Fibroblast of skin of left quadriceps (primary cell): ENCODE data around the gene MDM4.
A peak's percentile ranks its signal among the peaks of the same experiment; 100 is the strongest.
"Not testable (repeated sequence)": the region's sequence is repeated elsewhere in the genome, so short reads cannot be mapped to it uniquely, and the experiment has no call there.

Source experiments
- DNase-seq, 2 experiments: peaks; one replicate each; pipeline ENCODE4 v3.0.0-alpha.2; 2013; ENCODE audit warnings: low read depth in 2 of 2

Gene MDM4

DNA sequence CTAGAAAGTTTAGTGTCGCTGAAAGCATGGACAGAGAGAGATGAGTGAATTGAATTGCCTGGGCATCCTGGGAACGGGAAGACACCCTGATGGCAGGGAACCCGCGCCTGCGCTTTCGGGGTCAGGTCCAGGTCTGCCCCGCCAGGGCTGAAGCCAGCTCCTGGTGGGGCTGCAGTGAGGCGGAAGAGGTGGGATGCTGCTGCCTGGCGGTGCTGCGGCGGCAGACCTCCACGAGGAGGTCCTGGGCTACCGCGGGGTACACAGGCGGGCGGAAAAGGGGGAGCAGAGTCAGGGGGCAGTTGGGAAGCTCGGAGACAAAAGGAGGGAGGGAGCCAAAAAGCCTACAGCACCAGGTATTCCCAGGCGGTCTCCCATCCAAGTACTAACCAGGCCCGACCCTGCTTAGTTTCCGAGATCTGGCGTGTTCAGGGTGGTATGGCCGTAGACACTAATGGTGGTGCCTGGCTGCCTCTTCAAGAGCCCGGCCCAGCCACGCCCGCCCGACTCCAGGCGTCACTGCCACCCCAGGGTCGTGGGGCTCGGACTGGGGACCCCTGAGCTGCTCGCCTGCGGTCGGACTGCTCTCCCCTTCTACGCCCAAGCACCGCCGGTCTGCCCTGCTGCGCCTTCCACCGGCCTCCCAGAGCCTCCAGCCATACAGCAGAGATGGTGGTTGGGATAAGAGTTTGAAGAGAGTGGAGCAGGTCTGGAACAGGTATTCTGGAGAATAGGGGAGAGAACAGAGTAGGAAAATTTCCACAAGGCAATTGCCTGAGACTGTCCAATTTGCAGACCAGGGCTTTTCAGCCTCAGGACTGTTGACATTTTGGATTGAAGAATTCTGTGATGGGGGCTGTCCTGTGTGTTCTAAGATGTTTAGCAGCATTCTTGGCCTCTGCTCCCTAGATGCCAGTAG, 46.1 kb downstream of the MDM4 start:
- DNase-seq = no peak

DNA sequence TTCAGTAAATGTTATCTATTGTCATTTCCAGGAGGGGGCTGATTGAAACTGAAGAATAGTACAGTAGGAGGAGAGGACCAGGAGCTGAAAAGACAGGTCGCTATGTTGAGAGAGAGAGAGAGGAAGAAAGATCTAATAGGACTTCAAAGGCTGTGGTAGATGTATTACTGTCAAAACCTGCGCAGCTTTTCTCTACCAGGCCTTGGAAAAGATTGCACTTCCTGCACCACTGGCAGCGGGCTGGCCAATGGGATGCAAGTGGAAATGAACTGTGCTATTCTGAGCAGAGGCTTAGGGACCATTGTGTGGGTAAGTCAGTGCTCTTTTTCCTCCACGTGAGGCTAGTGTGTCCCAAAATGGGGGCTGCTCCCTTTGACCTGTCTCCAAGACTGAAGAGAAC, 47.1 kb downstream of the MDM4 start:
- no peak for DNase-seq

DNA sequence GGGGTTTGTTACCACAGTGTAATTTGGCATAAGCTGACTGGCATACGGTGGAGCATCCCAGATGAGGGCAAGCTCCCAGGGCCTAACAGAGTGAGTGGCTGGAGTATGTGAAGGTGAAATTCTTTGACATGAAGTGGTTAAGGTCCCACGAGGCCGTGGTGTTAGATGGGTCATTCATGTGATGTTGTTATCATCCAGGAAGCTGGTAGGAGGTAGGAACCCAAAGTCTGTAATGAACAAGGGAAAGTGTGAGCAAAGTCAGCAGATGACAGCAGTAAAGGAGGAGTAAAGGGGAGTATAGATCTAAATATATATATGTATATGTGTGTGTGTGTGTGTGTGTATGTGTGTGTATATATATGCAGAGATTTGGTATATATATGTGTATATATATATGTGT, 47.6 kb downstream of the MDM4 start:
- DNase-seq = no peak

DNA sequence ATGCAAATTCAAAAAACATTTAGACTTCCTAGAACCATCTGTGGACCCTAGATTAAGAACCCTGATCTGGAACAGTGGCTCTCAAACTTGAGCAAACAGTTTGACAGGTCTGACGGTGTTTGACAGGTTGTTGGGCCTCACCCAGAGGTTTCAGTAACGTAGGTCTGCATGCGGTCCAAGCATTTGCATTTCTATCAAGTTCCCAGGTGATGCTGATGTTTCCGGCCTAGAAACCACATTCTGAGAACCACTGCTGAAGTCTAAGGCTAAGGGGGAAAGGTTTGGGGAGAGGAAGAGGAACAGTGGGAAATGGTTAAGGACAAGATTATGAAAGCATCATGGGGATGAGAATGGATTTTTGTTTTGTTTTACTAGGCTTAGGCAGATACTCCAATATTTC, 48.6 kb downstream of the MDM4 start:
- DNase-seq = no peak

GRCh38 chr1:204565617-204566582, 49.7 kb downstream of the MDM4 start:
- DNase-seq = peak; percentile 55 to 56

DNA sequence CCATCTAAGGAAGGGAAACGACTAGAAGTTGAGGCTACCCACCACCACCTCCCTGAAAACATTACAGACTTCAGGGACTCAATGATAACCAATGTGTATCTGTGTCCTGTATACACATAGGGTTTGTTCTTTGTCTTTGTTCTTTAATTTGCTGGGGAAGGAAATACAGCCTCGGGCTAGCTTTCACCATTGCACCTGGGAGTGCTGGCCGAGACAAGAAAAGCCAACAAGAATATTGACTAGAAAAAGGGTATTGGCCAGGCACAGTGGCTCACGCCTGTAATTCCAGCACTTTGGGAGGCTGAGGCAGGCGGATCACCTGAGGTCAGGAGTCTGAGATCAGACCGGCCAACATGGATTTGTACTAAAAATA, 50.4 kb downstream of the MDM4 start:
- DNase-seq = no peak

GRCh38 chr1:204567071-204567470, 50.9 kb downstream of the MDM4 start:
- DNase-seq = no peak

DNA sequence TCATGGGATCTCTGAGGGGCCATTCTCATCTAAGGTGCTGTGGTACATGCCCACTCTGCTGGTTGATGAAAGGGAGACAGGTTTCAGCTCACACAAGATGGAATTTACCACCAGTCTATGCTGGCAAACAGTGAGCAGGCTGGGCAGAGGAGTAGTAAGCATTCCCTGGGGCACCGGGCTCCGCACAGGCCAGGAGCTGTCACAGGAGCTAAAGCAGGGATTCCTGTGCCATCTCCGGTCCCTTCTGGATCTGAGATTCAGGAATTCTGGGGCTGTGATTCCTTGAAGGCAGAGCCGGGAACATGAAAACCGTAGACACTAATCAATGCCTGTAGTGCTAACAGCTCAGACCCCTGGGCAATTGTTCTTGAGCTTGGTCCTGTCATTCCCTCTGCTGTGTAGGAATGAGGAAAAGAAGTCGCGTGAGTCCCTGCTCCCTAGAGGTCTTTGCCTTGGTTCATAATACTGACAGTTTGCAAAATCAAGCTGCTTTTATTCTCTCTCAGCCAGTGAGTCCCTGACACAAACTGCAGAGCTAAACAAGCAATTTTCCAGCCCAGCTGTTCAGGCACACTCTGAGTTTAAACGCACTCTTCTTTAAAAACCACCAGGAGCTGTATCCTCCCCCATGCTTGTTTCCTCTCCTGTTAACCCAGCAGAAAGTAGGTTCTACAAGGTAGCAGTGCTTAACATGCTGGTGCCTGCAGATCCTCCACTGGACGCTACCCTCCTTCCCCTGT, 52.5 kb downstream of the MDM4 start:
- DNase-seq = no peak

DNA sequence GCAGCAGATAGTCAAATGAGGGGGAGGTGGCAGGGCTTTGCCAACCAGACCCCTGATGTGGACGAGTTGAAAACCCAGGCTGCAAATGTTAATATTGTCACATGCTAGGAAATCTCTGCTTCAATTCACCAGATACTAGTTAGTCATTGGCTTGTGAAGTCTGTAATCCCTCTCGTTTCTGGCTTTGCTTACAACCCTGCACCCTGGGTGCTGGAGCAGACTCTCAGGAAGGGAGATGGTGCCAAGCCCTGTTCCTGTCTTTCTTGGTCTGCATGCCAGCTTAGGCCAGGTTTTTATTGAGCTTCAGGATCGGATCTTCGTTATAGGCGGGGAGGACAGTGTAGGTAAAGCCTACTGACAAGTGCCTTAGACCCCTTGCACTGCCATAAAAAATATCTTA, 53.3 kb downstream of the MDM4 start:
- DNase-seq = no peak

- DNase-seq = not testable (repeated sequence)
Observed at GRCh38 chr1:204570021-204570420, 53.8 kb downstream of the MDM4 start.

DNA sequence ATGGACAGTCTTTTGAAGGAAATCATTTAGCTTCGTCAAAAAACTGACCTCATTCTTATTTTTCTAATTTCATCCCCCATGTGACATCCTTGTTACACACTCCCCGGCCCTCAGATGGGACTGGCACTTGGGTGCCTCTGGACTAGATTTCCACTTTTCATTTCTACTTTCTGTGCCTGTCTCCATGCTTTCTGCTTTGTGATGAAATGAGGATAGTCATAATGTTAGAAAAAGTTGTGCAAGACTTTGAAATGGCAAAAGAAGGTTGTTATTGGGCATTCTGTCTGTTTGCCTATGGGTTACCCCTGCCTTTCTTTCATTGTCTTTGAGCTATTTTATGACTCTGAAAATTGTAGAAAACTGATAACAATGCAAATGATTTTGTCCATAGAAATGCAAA, 54.9 kb downstream of the MDM4 start:
- no peak for DNase-seq

GRCh38 chr1:204571631-204572030, 55.4 kb downstream of the MDM4 start:
- no peak for DNase-seq

DNA sequence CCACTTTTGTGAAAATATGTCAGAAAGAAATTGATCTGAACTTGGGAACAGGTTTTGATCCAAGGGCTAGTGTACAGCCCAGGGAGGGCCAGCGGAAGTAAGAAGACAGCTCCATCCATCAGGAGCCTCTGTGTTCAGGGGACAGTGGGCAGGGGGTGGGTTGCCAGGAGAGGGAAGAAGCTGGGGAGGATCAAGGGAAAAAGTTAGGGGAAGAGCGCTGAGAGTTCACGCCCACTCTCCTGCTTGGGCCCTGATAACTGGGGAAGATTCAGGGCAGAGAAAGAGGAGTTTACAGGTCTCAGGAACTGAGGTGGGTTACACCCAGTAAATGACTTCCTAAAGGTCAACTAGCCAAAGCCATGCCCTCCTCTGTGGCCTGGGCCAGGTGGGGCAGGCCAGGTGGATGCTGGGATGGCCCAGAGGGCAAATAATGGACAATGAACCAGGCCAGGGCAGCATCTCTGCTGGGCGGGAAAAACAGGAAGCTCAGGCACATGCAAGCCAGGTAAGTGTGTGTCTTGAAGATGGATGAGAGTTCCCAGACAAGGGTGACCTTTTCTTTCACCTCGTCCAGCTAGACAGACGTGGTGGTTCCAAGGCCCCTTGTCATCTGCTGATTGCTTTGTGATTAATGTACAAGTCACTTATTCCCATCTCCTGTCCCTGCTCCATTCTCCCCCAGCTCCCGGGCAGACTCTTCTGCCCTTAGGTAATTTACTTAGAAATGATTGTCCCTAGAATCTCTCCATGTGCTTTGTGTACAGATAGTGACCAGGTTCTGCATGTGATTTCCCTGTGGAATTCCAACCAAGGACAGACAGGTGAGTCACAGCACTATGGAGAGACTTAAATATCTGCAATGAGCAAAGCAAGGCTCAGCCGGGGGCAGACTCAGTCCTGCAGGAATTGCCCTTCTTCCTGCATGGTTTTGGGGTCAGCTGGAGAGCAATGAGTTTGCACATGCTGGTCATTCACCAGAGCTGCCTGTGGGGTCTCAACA, 57.0 kb downstream of the MDM4 start:
- DNase-seq = no peak

DNA sequence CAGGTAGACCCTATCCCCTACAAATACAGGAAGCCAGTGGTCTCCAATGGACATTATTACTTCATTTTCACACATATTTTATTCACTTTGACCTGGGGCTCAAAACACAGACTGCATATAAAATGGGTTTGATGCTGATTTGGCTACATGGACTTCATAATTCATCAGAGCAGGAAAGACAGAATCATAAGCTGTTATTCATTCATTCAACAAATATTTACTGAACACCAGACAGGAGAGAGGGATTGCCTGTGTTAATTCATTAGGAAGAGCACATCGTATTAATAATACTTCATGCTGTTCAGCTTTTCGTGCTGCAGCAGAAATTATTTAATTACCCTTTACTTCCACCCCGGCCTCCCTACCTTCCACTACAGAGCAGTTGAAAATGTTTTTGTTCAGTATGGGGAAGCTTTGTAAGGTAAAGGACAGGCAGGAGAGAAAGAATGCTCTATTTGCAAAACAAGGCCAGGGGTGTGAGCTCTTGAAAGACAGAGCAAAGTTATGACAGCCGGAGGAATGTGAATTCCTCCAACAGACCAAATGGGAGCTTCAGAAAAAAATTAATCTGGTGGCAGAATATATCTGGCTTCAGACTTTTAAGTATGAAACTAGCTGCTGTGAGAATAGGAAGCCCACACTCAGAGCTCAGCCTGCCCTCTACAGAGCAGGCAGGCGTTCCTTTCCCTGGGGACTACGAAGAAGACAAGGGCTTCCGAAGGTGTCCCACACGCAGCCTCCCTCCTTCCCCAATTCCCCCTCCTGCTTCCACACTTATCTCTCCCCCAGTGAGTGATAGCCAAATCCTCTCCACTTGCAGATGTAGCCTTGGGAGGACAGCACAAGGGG, 58.0 kb downstream of the MDM4 start:
- DNase-seq = no peak

DNA sequence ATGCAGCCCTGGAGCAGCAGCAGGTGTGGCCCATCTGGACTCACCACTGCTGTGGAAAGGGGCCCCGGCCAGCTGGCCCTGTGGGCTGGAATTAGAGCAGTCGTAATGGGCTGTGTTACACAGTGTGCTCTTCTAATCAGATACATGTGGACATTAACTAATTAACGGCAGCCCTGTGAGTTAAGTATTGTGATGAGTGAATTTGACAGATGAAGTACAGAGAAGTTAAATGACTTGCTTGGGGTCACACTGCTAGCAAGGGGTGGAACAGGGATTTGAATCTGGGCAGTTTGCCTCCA, 58.6 kb downstream of the MDM4 start:
- DNase-seq = no peak

- no peak for DNase-seq
Observed at GRCh38 chr1:204575221-204576190, 59.3 kb downstream of the MDM4 start.

DNA sequence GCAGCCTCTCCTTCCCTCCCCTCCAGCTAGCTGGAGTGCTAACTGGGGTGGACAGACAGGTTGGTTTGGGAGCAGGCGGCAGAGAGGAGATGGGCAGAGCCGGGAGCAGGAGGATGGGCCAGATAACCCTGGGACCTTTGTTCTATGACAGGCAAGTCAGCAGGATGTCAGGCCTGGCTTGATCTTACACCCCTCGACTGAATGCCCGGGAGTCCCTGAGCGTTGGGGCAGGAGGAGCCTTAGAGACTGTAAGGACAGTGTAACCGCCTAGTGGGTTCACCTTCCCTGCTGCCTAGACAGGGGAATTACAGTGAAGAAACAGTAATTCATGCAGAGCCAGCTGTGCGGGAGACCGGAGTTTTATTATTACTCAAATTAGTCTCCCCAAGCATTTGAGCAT, 60.2 kb downstream of the MDM4 start:
- no peak for DNase-seq

GRCh38 chr1:204577794-204578478, 61.7 kb downstream of the MDM4 start:
- no peak for DNase-seq
